GM23338 (cell line): ENCODE data around the gene SERPINE2. TPM values are rescaled to one million over a fixed set of nuclear protein-coding genes. Genes with fewer than 3 reads are reported as not detected.

Experiments used
- ATAC-seq: fragments of 200-7000 bp; cut with Tn5 transposase; 3 replicates; pipeline ENCODE4 v1.9.1; 2020
- DNase-seq: peaks from one replicate; pipeline ENCODE4 v3.0.0-alpha.2; 2015; ENCODE audit warnings: low spot score
- H2AFZ ChIP-seq: fragments of 200-600 bp; sonication (generic); 2 replicates; pipeline ENCODE4 v1.8.0; 2016; ENCODE audit warnings: antibody characterized with exemption, mild to moderate bottlenecking, moderate library complexity
- H3F3A ChIP-seq: fragments of 200-600 bp; sonication (generic); replicated peaks from 2 replicates; pipeline ENCODE4 v1.8.0; 2017; ENCODE audit warnings: antibody characterized with exemption, mixed run types, low read depth
- H3K27ac ChIP-seq: fragments of 200-600 bp; sonication (generic); 2 replicates; pipeline ENCODE4 v1.6.1; 2016; ENCODE audit warnings: low read depth
- H3K27me3 ChIP-seq: fragments of 200-600 bp; sonication (generic); 2 replicates; pipeline ENCODE4 v1.8.0; 2016; ENCODE audit warnings: mild to moderate bottlenecking, mixed run types, moderate library complexity; ENCODE audit not compliant: insufficient read depth
- H3K36me3 ChIP-seq: fragments of 200-600 bp; sonication (generic); 2 replicates; pipeline ENCODE4 v1.8.0; 2016; ENCODE audit warnings: mild to moderate bottlenecking; ENCODE audit not compliant: insufficient read depth
- H3K4me1 ChIP-seq: fragments of 200-600 bp; sonication (generic); 2 replicates; pipeline ENCODE4 v1.8.0; 2016; ENCODE audit warnings: mild to moderate bottlenecking, moderate library complexity; ENCODE audit not compliant: insufficient read depth
- H3K4me2 ChIP-seq: fragments of 200-600 bp; sonication (generic); 2 replicates; pipeline ENCODE4 v1.7.1; 2017; ENCODE audit warnings: mixed run types
- H3K4me3 ChIP-seq: fragments of 200-600 bp; sonication (generic); 2 replicates; pipeline ENCODE4 v1.6.1; 2016; ENCODE audit warnings: mixed run types
- H3K79me2 ChIP-seq: fragments of 200-600 bp; sonication (generic); replicated peaks from 2 replicates; pipeline ENCODE4 v1.8.0; 2017; ENCODE audit warnings: mild to moderate bottlenecking; ENCODE audit not compliant: insufficient read depth
- H3K9me2 ChIP-seq: fragments of 200-600 bp; sonication (generic); 2 replicates; pipeline ENCODE4 v1.8.0; 2017; ENCODE audit not compliant: insufficient read depth
- H4K20me1 ChIP-seq: fragments of 200-600 bp; sonication (generic); replicated peaks from 2 replicates; pipeline ENCODE4 v1.8.0; 2017; ENCODE audit warnings: mild to moderate bottlenecking; ENCODE audit not compliant: insufficient read depth
- H3K27ac Mint-ChIP-seq: 2 replicates; pipeline ENCODE4 v1.8.0; 2020; ENCODE audit warnings: inconsistent platforms, mild to moderate bottlenecking, moderate library complexity, mixed read lengths
- H3K27me3 Mint-ChIP-seq: 3 replicates; pipeline ENCODE4 v1.8.0; 2022; ENCODE audit warnings: low read depth, mild to moderate bottlenecking, moderate library complexity, mixed read lengths, inconsistent platforms; ENCODE audit not compliant: insufficient read depth, poor library complexity
- H3K36me3 Mint-ChIP-seq: 3 replicates; pipeline ENCODE4 v1.8.0; 2021; ENCODE audit warnings: low read depth, mild to moderate bottlenecking, inconsistent platforms, moderate library complexity, mixed read lengths
- H3K4me1 Mint-ChIP-seq: 3 replicates; pipeline ENCODE4 v1.8.0; 2020; ENCODE audit warnings: mild to moderate bottlenecking, inconsistent platforms, mixed read lengths
- H3K4me3 Mint-ChIP-seq: 3 replicates; pipeline ENCODE4 v1.8.0; 2021; ENCODE audit warnings: moderate library complexity, mild to moderate bottlenecking, inconsistent platforms, mixed read lengths
- H3K9me3 Mint-ChIP-seq: 3 replicates; pipeline ENCODE4 v1.8.0; 2020; ENCODE audit warnings: moderate library complexity, mild to moderate bottlenecking, inconsistent platforms, mixed read lengths
- CREB1 ChIP-seq: fragments of 250-450 bp; sonication (Bioruptor Pico); IDR thresholded peaks from 2 replicates; pipeline ENCODE4 v1.5.0; 2020; ENCODE audit warnings: low read depth, mild to moderate bottlenecking, moderate library complexity
- EZH2 ChIP-seq: fragments of 200-600 bp; sonication (generic); IDR thresholded peaks from one replicate; pipeline ENCODE4 v1.8.0; 2017; ENCODE audit warnings: antibody characterized with exemption, mild to moderate bottlenecking, low read depth; ENCODE audit not compliant: unreplicated experiment
- EZH2phosphoT487 ChIP-seq: fragments of 200-600 bp; sonication (generic); IDR thresholded peaks from one replicate; pipeline ENCODE4 v1.8.1; 2018; ENCODE audit warnings: antibody characterized with exemption; ENCODE audit not compliant: unreplicated experiment
- JUNB ChIP-seq: IDR thresholded peaks from one replicate; pipeline ENCODE4 v1.6.1; 2016; ENCODE audit warnings: antibody characterized with exemption; ENCODE audit not compliant: unreplicated experiment
- NANOG ChIP-seq: IDR thresholded peaks from 2 replicates; pipeline ENCODE4 v1.6.1; 2016; ENCODE audit warnings: antibody characterized with exemption, borderline replicate concordance
- POLR2AphosphoS5 ChIP-seq: IDR thresholded peaks from 2 replicates; pipeline ENCODE4 v1.6.1; 2016; ENCODE audit warnings: antibody characterized with exemption, low read depth
- STAT1 ChIP-seq: IDR thresholded peaks from one replicate; pipeline ENCODE4 v1.6.1; 2016; ENCODE audit warnings: antibody characterized with exemption; ENCODE audit not compliant: unreplicated experiment
- ZNF114 ChIP-seq: fragments of 250-450 bp; sonication (Bioruptor Pico); IDR thresholded peaks from 2 replicates; pipeline ENCODE4 v1.5.0; 2020; ENCODE audit warnings: mild to moderate bottlenecking, moderate library complexity
- ZNF331 ChIP-seq: fragments of 250-450 bp; sonication (Bioruptor Pico); IDR thresholded peaks from 2 replicates; pipeline ENCODE4 v1.5.0; 2020; ENCODE audit warnings: low read depth, mild to moderate bottlenecking, moderate library complexity
- polyA plus RNA-seq: library from polyadenylated mRNA; unstranded; fragments of >200 nt; fragmentation: Nextera tagmentation; extraction: Ambion mirVana; gene quantifications from 2 replicates; pipeline ENCODE4 v1.2.1, GENCODE V29; 2016
- total RNA-seq: library from RNA; depleted of rRNA; stranded (reverse); fragments of >200 nt; shearing (Covaris generic); gene quantifications from 2 replicates; pipeline ENCODE4 v1.2.3, GENCODE V29; 2014
- TF ChIP-seq, protein P1 (sequence below): IDR thresholded peaks from one replicate; pipeline ENCODE4 v1.6.1; 2018; ENCODE audit warnings: antibody characterized with exemption; ENCODE audit not compliant: unreplicated experiment
- TF ChIP-seq, protein P2 (sequence below), 2 experiments: fragments of 200-600 bp in 1 of 2; sonication (generic) in 1 of 2; conservative IDR thresholded peaks; 2 replicates each; pipeline versions ENCODE4 v1.5.1 to v1.6.1; 2016 to 2017; ENCODE audit warnings: antibody characterized with exemption in 2 of 2, low read depth in 2 of 2, mild to moderate bottlenecking in 2 of 2, moderate library complexity in 1 of 2
- TF ChIP-seq, protein P3 (sequence below): IDR thresholded peaks from 2 replicates; pipeline ENCODE4 v1.6.1; 2016; ENCODE audit warnings: antibody characterized with exemption
- TF ChIP-seq, protein P4 (sequence below): fragments of 250-450 bp; sonication (Bioruptor Pico); IDR thresholded peaks from 2 replicates; pipeline ENCODE4 v1.5.0; 2020; ENCODE audit warnings: mild to moderate bottlenecking, moderate library complexity

The SERPINE2 gene
- total and polyA plus RNA-seq, 2 experiments from 2014 or later, result 38.6 to 44.2 TPM

DNA sequence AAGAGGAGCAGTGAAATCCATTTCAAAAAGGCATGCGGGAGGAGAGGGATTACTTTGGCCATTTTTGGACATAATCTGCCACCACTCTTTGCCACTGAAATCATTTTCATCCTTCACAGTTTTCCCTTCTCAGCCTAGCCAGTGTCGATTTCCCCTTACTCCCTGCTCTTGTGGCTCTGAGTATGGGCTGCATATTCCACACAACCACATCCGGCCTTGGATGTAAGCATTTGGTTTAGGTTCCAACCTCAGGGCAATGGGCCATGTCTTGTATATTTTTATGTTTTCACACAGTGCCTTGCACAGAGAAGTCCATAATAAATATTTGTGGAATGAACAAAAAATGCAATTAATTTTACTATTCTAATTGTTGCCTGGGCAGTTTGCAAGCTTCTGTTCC, 7.7 kb upstream of the SERPINE2 start:
- Mint-ChIP-seq H3K9me3 (no peaks in the 10 kb centered on the region), H3K27ac (no peak overlapping the region), H3K36me3 (no peaks in the 10 kb centered on the region), H3K27me3 (peaks cover 2% of the 10 kb centered on the region), H3K4me1 (no peaks in the 10 kb centered on the region; the same call in 1 of the 3 replicates), H3K4me3 (no peak overlapping the region)
- H3K4me1 ChIP-seq, result 0 out of 2 replicates have a peak, but pooled peaks cover 2% of the 10 kb centered on the region
- no peaks in the 10 kb centered on the region for H3K79me2 ChIP-seq
- H3K4me2 ChIP-seq, result no peak overlapping the region
- H3K27me3 ChIP-seq, result 0 out of 2 replicates have a peak, but pooled peaks cover 4% of the 10 kb centered on the region
- H3F3A ChIP-seq, result no peaks in the 10 kb centered on the region
- TF ChIP-seq, protein P1, sequence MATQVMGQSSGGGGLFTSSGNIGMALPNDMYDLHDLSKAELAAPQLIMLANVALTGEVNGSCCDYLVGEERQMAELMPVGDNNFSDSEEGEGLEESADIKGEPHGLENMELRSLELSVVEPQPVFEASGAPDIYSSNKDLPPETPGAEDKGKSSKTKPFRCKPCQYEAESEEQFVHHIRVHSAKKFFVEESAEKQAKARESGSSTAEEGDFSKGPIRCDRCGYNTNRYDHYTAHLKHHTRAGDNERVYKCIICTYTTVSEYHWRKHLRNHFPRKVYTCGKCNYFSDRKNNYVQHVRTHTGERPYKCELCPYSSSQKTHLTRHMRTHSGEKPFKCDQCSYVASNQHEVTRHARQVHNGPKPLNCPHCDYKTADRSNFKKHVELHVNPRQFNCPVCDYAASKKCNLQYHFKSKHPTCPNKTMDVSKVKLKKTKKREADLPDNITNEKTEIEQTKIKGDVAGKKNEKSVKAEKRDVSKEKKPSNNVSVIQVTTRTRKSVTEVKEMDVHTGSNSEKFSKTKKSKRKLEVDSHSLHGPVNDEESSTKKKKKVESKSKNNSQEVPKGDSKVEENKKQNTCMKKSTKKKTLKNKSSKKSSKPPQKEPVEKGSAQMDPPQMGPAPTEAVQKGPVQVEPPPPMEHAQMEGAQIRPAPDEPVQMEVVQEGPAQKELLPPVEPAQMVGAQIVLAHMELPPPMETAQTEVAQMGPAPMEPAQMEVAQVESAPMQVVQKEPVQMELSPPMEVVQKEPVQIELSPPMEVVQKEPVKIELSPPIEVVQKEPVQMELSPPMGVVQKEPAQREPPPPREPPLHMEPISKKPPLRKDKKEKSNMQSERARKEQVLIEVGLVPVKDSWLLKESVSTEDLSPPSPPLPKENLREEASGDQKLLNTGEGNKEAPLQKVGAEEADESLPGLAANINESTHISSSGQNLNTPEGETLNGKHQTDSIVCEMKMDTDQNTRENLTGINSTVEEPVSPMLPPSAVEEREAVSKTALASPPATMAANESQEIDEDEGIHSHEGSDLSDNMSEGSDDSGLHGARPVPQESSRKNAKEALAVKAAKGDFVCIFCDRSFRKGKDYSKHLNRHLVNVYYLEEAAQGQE, result no peak
- TF ChIP-seq ZNF114 (CRISPR knock-in tag) (no peak), EZH2phosphoT487 (no peak), EZH2 (no peak), ZNF331 (no peak), CREB1 (CRISPR knock-in tag) (no peak), NANOG (no peak), POLR2AphosphoS5 (no peak), STAT1 (no peak), JUNB (no peak)
- TF ChIP-seq, protein P2, sequence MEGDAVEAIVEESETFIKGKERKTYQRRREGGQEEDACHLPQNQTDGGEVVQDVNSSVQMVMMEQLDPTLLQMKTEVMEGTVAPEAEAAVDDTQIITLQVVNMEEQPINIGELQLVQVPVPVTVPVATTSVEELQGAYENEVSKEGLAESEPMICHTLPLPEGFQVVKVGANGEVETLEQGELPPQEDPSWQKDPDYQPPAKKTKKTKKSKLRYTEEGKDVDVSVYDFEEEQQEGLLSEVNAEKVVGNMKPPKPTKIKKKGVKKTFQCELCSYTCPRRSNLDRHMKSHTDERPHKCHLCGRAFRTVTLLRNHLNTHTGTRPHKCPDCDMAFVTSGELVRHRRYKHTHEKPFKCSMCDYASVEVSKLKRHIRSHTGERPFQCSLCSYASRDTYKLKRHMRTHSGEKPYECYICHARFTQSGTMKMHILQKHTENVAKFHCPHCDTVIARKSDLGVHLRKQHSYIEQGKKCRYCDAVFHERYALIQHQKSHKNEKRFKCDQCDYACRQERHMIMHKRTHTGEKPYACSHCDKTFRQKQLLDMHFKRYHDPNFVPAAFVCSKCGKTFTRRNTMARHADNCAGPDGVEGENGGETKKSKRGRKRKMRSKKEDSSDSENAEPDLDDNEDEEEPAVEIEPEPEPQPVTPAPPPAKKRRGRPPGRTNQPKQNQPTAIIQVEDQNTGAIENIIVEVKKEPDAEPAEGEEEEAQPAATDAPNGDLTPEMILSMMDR (conservative IDR thresholded peaks at IDR 0.05; ENCODE audit: low read depth in 2 of 2), result no peak
- TF ChIP-seq, protein P3, sequence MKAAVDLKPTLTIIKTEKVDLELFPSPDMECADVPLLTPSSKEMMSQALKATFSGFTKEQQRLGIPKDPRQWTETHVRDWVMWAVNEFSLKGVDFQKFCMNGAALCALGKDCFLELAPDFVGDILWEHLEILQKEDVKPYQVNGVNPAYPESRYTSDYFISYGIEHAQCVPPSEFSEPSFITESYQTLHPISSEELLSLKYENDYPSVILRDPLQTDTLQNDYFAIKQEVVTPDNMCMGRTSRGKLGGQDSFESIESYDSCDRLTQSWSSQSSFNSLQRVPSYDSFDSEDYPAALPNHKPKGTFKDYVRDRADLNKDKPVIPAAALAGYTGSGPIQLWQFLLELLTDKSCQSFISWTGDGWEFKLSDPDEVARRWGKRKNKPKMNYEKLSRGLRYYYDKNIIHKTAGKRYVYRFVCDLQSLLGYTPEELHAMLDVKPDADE, result no peak
- TF ChIP-seq, protein P4, sequence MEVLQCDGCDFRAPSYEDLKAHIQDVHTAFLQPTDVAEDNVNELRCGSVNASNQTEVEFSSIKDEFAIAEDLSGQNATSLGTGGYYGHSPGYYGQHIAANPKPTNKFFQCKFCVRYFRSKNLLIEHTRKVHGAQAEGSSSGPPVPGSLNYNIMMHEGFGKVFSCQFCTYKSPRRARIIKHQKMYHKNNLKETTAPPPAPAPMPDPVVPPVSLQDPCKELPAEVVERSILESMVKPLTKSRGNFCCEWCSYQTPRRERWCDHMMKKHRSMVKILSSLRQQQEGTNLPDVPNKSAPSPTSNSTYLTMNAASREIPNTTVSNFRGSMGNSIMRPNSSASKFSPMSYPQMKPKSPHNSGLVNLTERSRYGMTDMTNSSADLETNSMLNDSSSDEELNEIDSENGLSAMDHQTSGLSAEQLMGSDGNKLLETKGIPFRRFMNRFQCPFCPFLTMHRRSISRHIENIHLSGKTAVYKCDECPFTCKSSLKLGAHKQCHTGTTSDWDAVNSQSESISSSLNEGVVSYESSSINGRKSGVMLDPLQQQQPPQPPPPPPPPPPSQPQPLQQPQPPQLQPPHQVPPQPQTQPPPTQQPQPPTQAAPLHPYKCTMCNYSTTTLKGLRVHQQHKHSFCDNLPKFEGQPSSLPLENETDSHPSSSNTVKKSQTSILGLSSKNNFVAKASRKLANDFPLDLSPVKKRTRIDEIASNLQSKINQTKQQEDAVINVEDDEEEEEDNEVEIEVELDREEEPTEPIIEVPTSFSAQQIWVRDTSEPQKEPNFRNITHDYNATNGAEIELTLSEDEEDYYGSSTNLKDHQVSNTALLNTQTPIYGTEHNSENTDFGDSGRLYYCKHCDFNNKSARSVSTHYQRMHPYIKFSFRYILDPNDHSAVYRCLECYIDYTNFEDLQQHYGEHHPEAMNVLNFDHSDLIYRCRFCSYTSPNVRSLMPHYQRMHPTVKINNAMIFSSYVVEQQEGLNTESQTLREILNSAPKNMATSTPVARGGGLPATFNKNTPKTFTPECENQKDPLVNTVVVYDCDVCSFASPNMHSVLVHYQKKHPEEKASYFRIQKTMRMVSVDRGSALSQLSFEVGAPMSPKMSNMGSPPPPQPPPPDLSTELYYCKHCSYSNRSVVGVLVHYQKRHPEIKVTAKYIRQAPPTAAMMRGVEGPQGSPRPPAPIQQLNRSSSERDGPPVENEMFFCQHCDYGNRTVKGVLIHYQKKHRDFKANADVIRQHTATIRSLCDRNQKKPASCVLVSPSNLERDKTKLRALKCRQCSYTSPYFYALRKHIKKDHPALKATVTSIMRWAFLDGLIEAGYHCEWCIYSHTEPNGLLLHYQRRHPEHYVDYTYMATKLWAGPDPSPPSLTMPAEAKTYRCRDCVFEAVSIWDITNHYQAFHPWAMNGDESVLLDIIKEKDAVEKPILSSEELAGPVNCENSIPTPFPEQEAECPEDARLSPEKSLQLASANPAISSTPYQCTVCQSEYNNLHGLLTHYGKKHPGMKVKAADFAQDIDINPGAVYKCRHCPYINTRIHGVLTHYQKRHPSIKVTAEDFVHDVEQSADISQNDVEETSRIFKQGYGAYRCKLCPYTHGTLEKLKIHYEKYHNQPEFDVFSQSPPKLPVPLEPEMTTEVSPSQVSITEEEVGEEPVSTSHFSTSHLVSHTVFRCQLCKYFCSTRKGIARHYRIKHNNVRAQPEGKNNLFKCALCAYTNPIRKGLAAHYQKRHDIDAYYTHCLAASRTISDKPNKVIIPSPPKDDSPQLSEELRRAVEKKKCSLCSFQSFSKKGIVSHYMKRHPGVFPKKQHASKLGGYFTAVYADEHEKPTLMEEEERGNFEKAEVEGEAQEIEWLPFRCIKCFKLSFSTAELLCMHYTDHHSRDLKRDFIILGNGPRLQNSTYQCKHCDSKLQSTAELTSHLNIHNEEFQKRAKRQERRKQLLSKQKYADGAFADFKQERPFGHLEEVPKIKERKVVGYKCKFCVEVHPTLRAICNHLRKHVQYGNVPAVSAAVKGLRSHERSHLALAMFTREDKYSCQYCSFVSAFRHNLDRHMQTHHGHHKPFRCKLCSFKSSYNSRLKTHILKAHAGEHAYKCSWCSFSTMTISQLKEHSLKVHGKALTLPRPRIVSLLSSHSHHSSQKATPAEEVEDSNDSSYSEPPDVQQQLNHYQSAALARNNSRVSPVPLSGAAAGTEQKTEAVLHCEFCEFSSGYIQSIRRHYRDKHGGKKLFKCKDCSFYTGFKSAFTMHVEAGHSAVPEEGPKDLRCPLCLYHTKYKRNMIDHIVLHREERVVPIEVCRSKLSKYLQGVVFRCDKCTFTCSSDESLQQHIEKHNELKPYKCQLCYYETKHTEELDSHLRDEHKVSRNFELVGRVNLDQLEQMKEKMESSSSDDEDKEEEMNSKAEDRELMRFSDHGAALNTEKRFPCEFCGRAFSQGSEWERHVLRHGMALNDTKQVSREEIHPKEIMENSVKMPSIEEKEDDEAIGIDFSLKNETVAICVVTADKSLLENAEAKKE (CRISPR knock-in tag), result no peak
- no peak for DNase-seq
- no peaks in the 10 kb centered on the region for H4K20me1 ChIP-seq
- no peaks in the 10 kb centered on the region for H3K9me2 ChIP-seq
- no peak overlapping the region for H3K27ac ChIP-seq
- H2AFZ ChIP-seq, result no peak overlapping the region
- H3K4me3 ChIP-seq, result no peak overlapping the region
- H3K36me3 ChIP-seq, result no peaks in the 10 kb centered on the region
- ATAC-seq, result no peak
